Measurements from ENCODE around the gene TRAM2. TPM values are rescaled to one million over a fixed set of nuclear protein-coding genes. Genes with fewer than 3 reads are reported as not detected.

TRAM2 gene
- total RNA-seq, 1 donor from 2014 or later: 22.1 TPM

GRCh38 chr6:52522151-52522626, 54.7 kb downstream of the TRAM2 start:
- DNase-seq (ENCODE audit: low spot score in 2 of 2, unreplicated experiment in 2 of 2): no peak
- Mint-ChIP-seq H3K27ac (peak overlapping the region; percentile 57), H3K27me3 (ENCODE audit: low read depth) (no peaks in the 10 kb centered on the region), H3K9me3 (no peaks in the 10 kb centered on the region), H3K4me1 (peaks cover 25% of the 10 kb centered on the region), H3K4me3 (no peak overlapping the region), H3K36me3 (peaks cover 6% of the 10 kb centered on the region)
- no peak for TF ChIP-seq CTCF (IDR thresholded peaks at IDR 0.05; ENCODE audit: unreplicated experiment)

GRCh38 chr6:52519618-52520017, 57.2 kb downstream of the TRAM2 start:
- TF ChIP-seq CTCF (IDR thresholded peaks at IDR 0.05; ENCODE audit: unreplicated experiment): no peak
- no peaks in the 10 kb centered on the region for H3K9me3 Mint-ChIP-seq
- H3K27ac Mint-ChIP-seq: no peak overlapping the region

DNA sequence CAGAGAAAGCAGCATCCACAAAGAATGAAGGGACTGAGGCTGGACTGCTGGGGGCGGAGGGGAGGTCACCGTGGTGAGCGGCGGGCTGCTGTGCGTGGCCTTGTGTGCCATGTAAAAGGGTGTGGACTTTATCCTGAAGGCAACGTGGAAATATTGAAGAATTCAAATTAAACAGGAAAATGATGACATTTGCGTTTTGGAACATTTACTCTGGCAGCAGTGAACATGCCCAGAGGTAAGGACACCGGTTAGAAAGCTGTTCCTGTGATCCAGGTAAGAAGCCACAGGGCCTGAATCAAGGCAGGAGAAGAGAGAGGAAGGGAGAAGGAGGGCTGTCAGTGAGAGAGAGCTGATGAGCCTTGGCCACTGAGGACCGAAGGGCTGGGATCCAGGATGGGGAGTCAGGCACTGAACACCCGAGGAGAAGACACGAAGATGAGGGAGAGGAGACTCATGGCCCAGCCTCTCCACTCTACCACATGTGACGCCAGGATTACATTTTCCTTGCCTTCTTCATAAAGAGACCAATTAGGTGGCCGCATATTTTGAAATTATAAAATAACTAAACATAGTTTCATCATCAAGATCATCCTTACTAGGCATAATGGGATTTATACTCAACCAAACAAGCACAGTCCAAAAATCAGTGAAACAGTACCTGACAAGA, 58.4 kb downstream of the TRAM2 start:
- Mint-ChIP-seq H3K27ac (peak overlapping the region; percentile 83), H3K9me3 (no peaks in the 10 kb centered on the region), H3K36me3 (peaks cover 19% of the 10 kb centered on the region), H3K4me3 (no peak overlapping the region), H3K27me3 (ENCODE audit: low read depth) (no peaks in the 10 kb centered on the region), H3K4me1 (peaks cover 33% of the 10 kb centered on the region)
- no peak for DNase-seq (ENCODE audit: low spot score in 2 of 2, unreplicated experiment in 2 of 2)
- TF ChIP-seq CTCF (IDR thresholded peaks at IDR 0.05; ENCODE audit: unreplicated experiment): no peak

More at GRCh38 chr6:52519618-52520017, 57.2 kb downstream of the TRAM2 start:
- H3K36me3 Mint-ChIP-seq: peaks cover 12% of the 10 kb centered on the region
- no peaks in the 10 kb centered on the region for H3K27me3 Mint-ChIP-seq (ENCODE audit: low read depth)
- DNase-seq (ENCODE audit: low spot score in 2 of 2, unreplicated experiment in 2 of 2): no peak
- H3K4me1 Mint-ChIP-seq: peaks cover 30% of the 10 kb centered on the region
- no peak overlapping the region for H3K4me3 Mint-ChIP-seq

DNA sequence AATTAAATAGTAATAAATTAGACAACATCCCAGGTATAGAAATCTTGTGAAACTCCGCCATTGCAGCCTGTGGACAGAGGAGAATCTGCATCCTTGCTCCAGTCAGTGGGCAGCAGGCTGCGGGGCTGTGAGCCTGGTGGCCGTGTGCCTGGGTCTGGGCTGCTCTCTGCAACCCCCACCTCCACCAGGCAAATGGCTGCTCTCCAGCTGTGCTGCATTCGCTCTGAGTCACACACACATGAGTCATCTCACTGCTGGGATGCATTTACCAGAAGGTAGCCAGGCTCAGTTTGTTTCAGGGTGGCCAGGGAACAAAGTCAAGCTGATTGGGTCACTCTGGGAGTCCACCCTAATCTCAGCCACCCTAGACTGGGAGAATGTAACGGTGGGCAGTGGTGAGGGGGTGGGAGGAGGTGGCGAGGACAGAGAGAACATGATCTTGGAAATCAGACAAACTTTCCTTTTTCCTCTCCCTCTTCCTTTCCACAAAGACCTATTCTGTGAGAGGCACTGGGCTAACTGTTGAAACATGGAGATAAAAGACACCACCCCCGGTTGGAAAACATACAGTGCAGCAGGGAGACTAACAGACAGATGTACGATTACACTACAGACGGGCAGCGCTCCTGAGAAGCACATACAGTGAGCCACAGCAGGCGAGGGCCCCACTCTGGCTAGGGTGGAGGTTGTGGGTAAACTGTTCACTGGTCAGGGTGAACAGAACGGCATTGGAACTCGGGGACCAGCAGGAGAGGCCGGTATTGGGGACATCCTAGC, 59.2 kb downstream of the TRAM2 start:
- TF ChIP-seq CTCF (IDR thresholded peaks at IDR 0.05; ENCODE audit: unreplicated experiment): no peak
- DNase-seq (ENCODE audit: low spot score in 2 of 2, unreplicated experiment in 2 of 2): no peak
- H3K27me3 Mint-ChIP-seq (ENCODE audit: low read depth): no peaks in the 10 kb centered on the region
- peak overlapping the region; percentile 83 for H3K27ac Mint-ChIP-seq
- peaks cover 22% of the 10 kb centered on the region for H3K36me3 Mint-ChIP-seq
- H3K9me3 Mint-ChIP-seq: no peaks in the 10 kb centered on the region
- H3K4me1 Mint-ChIP-seq: peaks cover 29% of the 10 kb centered on the region
- H3K4me3 Mint-ChIP-seq: no peak overlapping the region

DNA sequence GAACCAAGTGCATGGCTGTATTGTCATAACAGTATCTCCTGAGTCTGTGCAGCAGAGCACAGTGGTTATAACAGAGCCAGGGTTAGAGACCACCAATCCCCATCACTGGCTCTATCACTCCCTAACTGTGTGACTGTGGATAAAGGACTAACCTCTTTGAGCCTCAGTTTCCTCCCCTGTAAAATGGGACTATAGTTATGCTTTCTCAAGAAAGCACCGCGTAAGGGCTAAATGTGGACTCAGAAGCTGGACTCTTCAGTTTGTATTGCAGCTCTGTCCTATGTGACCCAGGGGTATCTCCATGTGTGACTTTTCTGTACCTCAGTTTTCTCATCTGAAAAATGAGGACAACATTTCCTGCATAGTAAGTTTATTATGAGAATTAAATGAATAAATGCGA, 59.9 kb downstream of the TRAM2 start:
- H3K27ac Mint-ChIP-seq: no peak overlapping the region
- no peaks in the 10 kb centered on the region for H3K9me3 Mint-ChIP-seq
- peaks cover 29% of the 10 kb centered on the region for H3K4me1 Mint-ChIP-seq
- DNase-seq (ENCODE audit: low spot score in 2 of 2, unreplicated experiment in 2 of 2): no peak
- no peaks in the 10 kb centered on the region for H3K27me3 Mint-ChIP-seq (ENCODE audit: low read depth)
- no peak overlapping the region for H3K4me3 Mint-ChIP-seq
- no peak for TF ChIP-seq CTCF (IDR thresholded peaks at IDR 0.05; ENCODE audit: unreplicated experiment)
- peaks cover 22% of the 10 kb centered on the region for H3K36me3 Mint-ChIP-seq

All from mesothelial cell of epicardium (in vitro differentiated cells).